CD4-positive, alpha-beta T cell treated with Interleukin-17A for 4 hours (primary cell): Measurements from ENCODE around the gene OSBPL6.
A peak's percentile ranks its signal among the peaks of the same experiment; 100 is the strongest.

Experiments used
- DNase-seq: peaks from one replicate; pipeline ENCODE4 v3.0.0-alpha.2; 2020; ENCODE audit warnings: mixed read lengths

The OSBPL6 gene

GRCh38 chr2:178277741-178278197 is 83.5 kb downstream of the OSBPL6 start:
- no peak for DNase-seq

GRCh38 chr2:178279142-178279541 is 84.8 kb downstream of the OSBPL6 start:
- no peak for DNase-seq

GRCh38 chr2:178279636-178280035 is 85.3 kb downstream of the OSBPL6 start:
- no peak for DNase-seq

GRCh38 chr2:178280244-178280852 is 86.0 kb downstream of the OSBPL6 start:
- peak; percentile 49 for DNase-seq

GRCh38 chr2:178282075-178282815 is 87.9 kb downstream of the OSBPL6 start:
- no peak for DNase-seq

- no peak for DNase-seq
These were observed 89.1 kb downstream of the OSBPL6 start for GRCh38 chr2:178283341-178283918.

- DNase-seq: no peak
These were observed 90.4 kb downstream of the OSBPL6 start for GRCh38 chr2:178284613-178285286.

- no peak for DNase-seq
These were observed 90.9 kb downstream of the OSBPL6 start for GRCh38 chr2:178285287-178285615.

- no peak for DNase-seq
These were observed 92.3 kb downstream of the OSBPL6 start for GRCh38 chr2:178286636-178287035.

GRCh38 chr2:178287652-178288344 is 93.5 kb downstream of the OSBPL6 start:
- DNase-seq: no peak

- no peak for DNase-seq
These were observed 97.4 kb downstream of the OSBPL6 start for GRCh38 chr2:178291703-178292102.

- no peak for DNase-seq
These were observed 98.3 kb downstream of the OSBPL6 start for GRCh38 chr2:178292586-178292985.

GRCh38 chr2:178295115-178295514 is 100.8 kb downstream of the OSBPL6 start:
- DNase-seq: no peak

- DNase-seq: no peak
These were observed 101.6 kb downstream of the OSBPL6 start for GRCh38 chr2:178295906-178296305.

- no peak for DNase-seq
These were observed 102.2 kb downstream of the OSBPL6 start for GRCh38 chr2:178296394-178297090.

GRCh38 chr2:178297091-178297411 is 102.7 kb downstream of the OSBPL6 start:
- no peak for DNase-seq

GRCh38 chr2:178298785-178299212 is 104.5 kb downstream of the OSBPL6 start:
- no peak for DNase-seq

GRCh38 chr2:178301649-178302238 is 107.4 kb downstream of the OSBPL6 start:
- DNase-seq: no peak

GRCh38 chr2:178304333-178304732 is 110.0 kb downstream of the OSBPL6 start:
- DNase-seq: no peak

- DNase-seq: peak; percentile 7
These were observed 112.2 kb downstream of the OSBPL6 start for GRCh38 chr2:178306352-178307073.

- DNase-seq: no peak
These were observed 113.3 kb downstream of the OSBPL6 start for GRCh38 chr2:178307650-178308049.
